ENCODE measurements around the gene RPS6KA2. TPM values are rescaled to one million over a fixed set of nuclear protein-coding genes. Genes with fewer than 3 reads are reported as not detected.

RPS6KA2 gene
- total RNA-seq, 1 donor from 2014 or later: 12.3 TPM

GRCh38 chr6:166437661-166438060, 189.4 kb downstream of the RPS6KA2 start:
- H3K4me3 Mint-ChIP-seq: no peak overlapping the region
- no peak overlapping the region for H3K27ac Mint-ChIP-seq
- TF ChIP-seq CTCF (IDR thresholded peaks at IDR 0.05; ENCODE audit: unreplicated experiment): no peak
- no peaks in the 10 kb centered on the region for H3K4me1 Mint-ChIP-seq
- peaks cover 3% of the 10 kb centered on the region for H3K36me3 Mint-ChIP-seq
- no peaks in the 10 kb centered on the region for H3K9me3 Mint-ChIP-seq
- no peaks in the 10 kb centered on the region for H3K27me3 Mint-ChIP-seq (ENCODE audit: low read depth)
- DNase-seq (ENCODE audit: low spot score in 2 of 2, unreplicated experiment in 2 of 2): no peak

GRCh38 chr6:166436195-166437139, 190.6 kb downstream of the RPS6KA2 start:
- DNase-seq (ENCODE audit: low spot score in 2 of 2, unreplicated experiment in 2 of 2): no peak
- H3K36me3 Mint-ChIP-seq: peaks cover 7% of the 10 kb centered on the region
- H3K4me1 Mint-ChIP-seq: no peaks in the 10 kb centered on the region
- no peak overlapping the region for H3K4me3 Mint-ChIP-seq
- no peaks in the 10 kb centered on the region for H3K9me3 Mint-ChIP-seq
- H3K27me3 Mint-ChIP-seq (ENCODE audit: low read depth): no peaks in the 10 kb centered on the region
- H3K27ac Mint-ChIP-seq: no peak overlapping the region
- no peak for TF ChIP-seq CTCF (IDR thresholded peaks at IDR 0.05; ENCODE audit: unreplicated experiment)

- Mint-ChIP-seq H3K4me3 (no peak overlapping the region), H3K27ac (no peak overlapping the region), H3K4me1 (no peaks in the 10 kb centered on the region), H3K27me3 (ENCODE audit: low read depth) (no peaks in the 10 kb centered on the region), H3K9me3 (no peaks in the 10 kb centered on the region), H3K36me3 (peaks cover 9% of the 10 kb centered on the region)
- DNase-seq (ENCODE audit: low spot score in 2 of 2, unreplicated experiment in 2 of 2): no peak
- TF ChIP-seq CTCF (IDR thresholded peaks at IDR 0.05; ENCODE audit: unreplicated experiment): no peak
These were observed 191.5 kb downstream of the RPS6KA2 start for GRCh38 chr6:166435574-166435973.

GRCh38 chr6:166434336-166434735, 192.7 kb downstream of the RPS6KA2 start:
- H3K27ac Mint-ChIP-seq: no peak overlapping the region
- peaks cover 12% of the 10 kb centered on the region for H3K36me3 Mint-ChIP-seq
- no peak for TF ChIP-seq CTCF (IDR thresholded peaks at IDR 0.05; ENCODE audit: unreplicated experiment)
- H3K4me1 Mint-ChIP-seq: no peaks in the 10 kb centered on the region
- H3K9me3 Mint-ChIP-seq: no peaks in the 10 kb centered on the region
- H3K27me3 Mint-ChIP-seq (ENCODE audit: low read depth): no peaks in the 10 kb centered on the region
- no peak for DNase-seq (ENCODE audit: low spot score in 2 of 2, unreplicated experiment in 2 of 2)
- no peak overlapping the region for H3K4me3 Mint-ChIP-seq

- Mint-ChIP-seq H3K9me3 (no peaks in the 10 kb centered on the region), H3K4me1 (no peaks in the 10 kb centered on the region), H3K27ac (no peak overlapping the region), H3K27me3 (ENCODE audit: low read depth) (no peaks in the 10 kb centered on the region), H3K4me3 (no peak overlapping the region), H3K36me3 (peaks cover 13% of the 10 kb centered on the region)
- TF ChIP-seq CTCF (IDR thresholded peaks at IDR 0.05; ENCODE audit: unreplicated experiment): no peak
- no peak for DNase-seq (ENCODE audit: low spot score in 2 of 2, unreplicated experiment in 2 of 2)
These were observed 194.0 kb downstream of the RPS6KA2 start for GRCh38 chr6:166433096-166433495.

Measured in mesothelial cell of epicardium (in vitro differentiated cells).